ENCODE data around the gene PLK4. TPM values are rescaled to one million over a fixed set of nuclear protein-coding genes. Genes with fewer than 3 reads are reported as not detected.

Gene PLK4
- 11.5 and 16.0 TPM in 2 replicates for total RNA-seq

DNA sequence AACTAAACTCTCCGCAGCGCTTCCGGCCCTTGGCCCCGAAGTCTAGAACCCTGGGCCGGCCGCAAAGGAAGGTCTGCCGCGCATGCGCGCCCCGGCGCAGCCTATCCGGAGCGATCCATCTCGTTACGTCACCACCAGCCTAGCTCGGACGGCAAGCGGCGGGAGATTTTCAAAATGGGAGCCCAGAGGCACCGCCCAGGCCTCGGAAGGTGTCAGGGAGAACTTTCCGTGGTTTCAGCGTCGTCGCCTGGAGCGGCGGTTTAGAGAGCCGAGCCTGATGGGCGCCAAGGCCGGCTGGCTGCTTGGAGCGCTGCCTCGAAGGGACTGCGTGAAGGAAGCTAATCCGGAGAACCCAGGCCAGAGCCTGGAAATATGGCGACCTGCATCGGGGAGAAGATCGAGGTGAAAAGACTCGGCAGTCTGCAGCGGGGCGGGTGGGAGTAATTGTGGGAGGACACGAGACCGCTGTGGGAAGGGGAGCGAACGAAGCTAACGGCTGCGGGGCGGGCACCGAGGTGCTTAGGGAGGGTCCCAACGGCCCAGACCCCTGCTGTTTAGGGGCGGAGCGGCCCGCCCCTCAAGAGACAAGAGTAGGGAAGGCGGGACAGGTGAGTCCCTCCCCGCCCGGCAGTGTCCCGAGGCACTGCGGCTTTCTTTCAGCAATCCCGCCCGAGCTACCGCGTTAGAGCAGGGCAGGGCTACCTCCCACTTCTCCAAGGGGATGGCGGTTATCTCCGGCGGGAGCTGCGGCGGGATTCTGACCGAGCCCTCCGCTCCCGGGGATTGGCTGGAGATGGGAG is at the start of gene PLK4:
Gene PLK4 (plus strand): TSS at position 131 of the 800 bp plus-strand sequence. CDS start 242 bp downstream, at position 373.

Other genes starting within 250 kb of the PLK4 start
- gene INTU, start 247.9 kb upstream of the PLK4 start, total RNA-seq = 3.5 and 42.2 TPM in 2 replicates
- not detected in 2 replicates for gene SLC25A31, start 150.5 kb upstream of the PLK4 start, total RNA-seq
- gene HSPA4L, start 98.6 kb upstream of the PLK4 start, total RNA-seq = 2.9 and 4.1 TPM in 2 replicates
- 14.5 and 20.5 TPM in 2 replicates for gene MFSD8, start 84.3 kb downstream of the PLK4 start, total RNA-seq
- 2.6 and 4.8 TPM in 2 replicates for gene ABHD18, start 84.5 kb downstream of the PLK4 start, total RNA-seq
- gene LARP1B, start 180.4 kb downstream of the PLK4 start, total RNA-seq = 6.1 and 7.6 TPM in 2 replicates

Measured in myometrial cell (primary cell).